ENCODE results near the gene POLR3E.

POLR3E gene

DNA sequence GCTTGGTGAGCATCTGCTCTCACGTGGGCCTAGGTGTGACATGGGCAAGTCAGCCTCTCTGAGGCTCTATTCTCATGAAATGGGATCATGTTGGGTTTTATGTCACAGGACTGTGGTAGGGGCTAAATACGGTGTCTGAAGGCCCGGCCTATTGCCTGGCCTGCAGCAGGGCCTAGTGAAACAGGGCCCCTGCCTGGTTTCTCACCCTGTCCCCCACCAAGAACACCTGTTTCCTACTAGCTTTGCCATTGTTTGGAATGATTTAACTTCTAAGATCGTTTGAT, 29.1 kb downstream of the POLR3E start:
- no peak overlapping the region for H3K4me3 ChIP-seq (ENCODE audit: low read length)
- no peak for DNase-seq (ENCODE audit: low read depth)
- TF ChIP-seq, protein P1, sequence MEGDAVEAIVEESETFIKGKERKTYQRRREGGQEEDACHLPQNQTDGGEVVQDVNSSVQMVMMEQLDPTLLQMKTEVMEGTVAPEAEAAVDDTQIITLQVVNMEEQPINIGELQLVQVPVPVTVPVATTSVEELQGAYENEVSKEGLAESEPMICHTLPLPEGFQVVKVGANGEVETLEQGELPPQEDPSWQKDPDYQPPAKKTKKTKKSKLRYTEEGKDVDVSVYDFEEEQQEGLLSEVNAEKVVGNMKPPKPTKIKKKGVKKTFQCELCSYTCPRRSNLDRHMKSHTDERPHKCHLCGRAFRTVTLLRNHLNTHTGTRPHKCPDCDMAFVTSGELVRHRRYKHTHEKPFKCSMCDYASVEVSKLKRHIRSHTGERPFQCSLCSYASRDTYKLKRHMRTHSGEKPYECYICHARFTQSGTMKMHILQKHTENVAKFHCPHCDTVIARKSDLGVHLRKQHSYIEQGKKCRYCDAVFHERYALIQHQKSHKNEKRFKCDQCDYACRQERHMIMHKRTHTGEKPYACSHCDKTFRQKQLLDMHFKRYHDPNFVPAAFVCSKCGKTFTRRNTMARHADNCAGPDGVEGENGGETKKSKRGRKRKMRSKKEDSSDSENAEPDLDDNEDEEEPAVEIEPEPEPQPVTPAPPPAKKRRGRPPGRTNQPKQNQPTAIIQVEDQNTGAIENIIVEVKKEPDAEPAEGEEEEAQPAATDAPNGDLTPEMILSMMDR (IDR thresholded peaks at IDR 0.05; ENCODE audit: insufficient read depth, low read depth, low read length, missing control alignments), result no peak

DNA sequence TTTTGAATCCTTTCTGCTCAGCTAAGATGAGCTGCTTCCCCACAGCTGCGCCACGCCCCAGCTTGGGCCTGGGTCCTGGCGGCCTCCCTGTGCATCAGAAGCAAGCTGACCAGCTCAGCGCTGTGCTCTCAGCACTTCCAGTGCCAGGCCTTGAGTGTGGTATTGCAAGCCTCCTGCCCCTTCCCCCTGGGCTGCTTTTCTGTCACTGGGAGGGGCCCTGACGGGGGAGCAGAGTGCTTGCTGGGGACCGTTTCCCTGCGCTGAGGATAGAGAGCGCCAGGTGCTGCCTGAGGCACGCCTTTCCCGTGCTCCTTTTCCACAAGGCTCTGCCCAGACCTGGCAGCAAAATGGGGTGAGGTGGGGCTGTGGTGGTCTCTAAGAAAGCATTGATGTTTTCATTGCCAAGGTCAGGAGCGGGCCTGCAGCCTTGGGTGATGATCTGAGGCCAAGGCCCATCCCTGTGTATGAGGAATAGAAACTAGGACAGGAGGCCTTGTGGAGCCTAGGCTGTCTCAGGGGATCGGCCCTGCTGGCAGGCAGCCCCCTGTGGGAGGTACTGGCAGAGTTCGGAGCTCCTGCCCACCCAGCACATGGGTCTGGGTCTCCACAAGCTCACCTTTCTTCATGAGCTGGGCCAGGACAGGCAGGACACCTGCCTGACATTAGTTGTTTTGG, 29.7 kb downstream of the POLR3E start:
- TF ChIP-seq, protein P1 (IDR thresholded peaks at IDR 0.05; ENCODE audit: insufficient read depth, low read depth, low read length, missing control alignments), result no peak
- DNase-seq (ENCODE audit: low read depth), result no peak
- no peak overlapping the region for H3K4me3 ChIP-seq (ENCODE audit: low read length)

DNA sequence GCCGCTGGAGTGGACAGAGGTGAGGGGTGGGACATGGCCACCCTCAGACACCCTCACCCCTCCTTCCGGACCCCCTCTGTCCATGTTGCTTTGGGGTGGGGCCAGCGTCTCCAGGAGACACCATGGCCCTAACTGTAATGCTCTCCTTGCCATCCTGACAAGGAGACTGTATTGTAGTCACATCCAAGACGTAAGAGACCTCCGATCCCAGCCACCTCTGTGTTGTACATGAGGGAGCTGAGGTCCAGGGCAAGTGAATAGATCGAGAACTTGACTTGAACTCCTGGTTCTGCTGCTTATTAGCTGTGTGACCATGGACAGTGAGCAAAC, 30.2 kb downstream of the POLR3E start:
- no peak overlapping the region for H3K4me3 ChIP-seq (ENCODE audit: low read length)
- DNase-seq (ENCODE audit: low read depth), result no peak
- TF ChIP-seq, protein P1 (IDR thresholded peaks at IDR 0.05; ENCODE audit: insufficient read depth, low read depth, low read length, missing control alignments), result no peak

DNA sequence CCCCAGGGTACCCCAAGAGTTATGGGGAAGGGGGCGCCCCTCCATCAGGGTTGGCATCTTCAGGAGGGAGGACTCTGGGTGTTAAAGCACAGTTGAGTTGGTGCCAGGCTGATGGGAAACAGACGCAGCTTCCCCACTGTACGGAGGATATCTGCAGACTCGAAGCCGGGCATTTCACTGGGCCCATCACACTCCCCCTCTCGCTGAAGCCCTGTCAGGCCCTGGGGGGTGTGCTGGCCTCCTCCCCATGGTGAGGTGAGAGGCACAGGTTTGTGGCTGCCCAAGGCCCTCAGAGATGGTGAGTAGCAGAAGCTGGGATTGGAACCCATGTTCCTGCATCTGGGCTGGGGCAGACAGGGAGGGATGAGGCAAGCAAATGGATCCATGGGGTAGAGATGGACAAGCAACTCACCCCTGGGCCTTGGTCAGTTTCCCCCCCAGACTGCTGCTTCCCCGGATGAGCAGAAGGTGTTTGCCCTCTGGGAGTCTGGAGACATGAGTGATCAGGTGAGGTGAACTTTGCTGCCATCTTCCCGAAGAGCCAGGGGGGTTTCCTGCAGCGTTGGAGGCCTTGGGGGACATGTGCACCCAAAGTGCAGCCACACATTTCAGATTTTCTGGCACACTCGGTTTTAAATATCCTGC, 31.0 kb downstream of the POLR3E start:
- H3K4me3 ChIP-seq (ENCODE audit: low read length), result no peak overlapping the region
- DNase-seq (ENCODE audit: low read depth), result no peak
- TF ChIP-seq, protein P1 (IDR thresholded peaks at IDR 0.05; ENCODE audit: insufficient read depth, low read depth, low read length, missing control alignments), result no peak

DNA sequence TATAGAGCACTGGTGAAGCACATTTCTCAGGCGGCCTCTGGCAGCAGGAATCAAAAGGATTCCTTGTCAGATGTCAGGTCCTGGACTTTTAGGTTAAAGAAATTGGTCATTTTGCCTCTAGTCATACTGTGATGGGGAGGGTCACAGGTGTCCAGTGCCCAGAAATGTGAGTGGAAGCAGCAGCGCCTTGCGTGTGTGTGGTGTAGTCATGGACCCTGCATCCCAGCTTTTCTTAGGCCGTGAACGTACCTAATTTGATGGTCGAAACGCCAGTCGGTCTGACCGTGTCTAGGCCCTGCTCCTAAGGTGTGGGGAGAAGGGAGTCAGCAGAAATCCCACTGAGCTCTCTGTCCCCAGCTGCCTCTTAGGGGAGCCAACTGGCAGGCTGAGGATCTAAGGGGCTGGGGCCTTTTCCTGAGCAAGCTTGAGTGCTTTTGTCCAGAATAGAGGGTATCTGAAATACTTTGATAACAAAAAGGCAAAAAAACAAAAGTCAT, 32.0 kb downstream of the POLR3E start:
- no peak for DNase-seq (ENCODE audit: low read depth)
- TF ChIP-seq, protein P1 (IDR thresholded peaks at IDR 0.05; ENCODE audit: insufficient read depth, low read depth, low read length, missing control alignments), result no peak
- H3K4me3 ChIP-seq (ENCODE audit: low read length), result no peak overlapping the region

DNA sequence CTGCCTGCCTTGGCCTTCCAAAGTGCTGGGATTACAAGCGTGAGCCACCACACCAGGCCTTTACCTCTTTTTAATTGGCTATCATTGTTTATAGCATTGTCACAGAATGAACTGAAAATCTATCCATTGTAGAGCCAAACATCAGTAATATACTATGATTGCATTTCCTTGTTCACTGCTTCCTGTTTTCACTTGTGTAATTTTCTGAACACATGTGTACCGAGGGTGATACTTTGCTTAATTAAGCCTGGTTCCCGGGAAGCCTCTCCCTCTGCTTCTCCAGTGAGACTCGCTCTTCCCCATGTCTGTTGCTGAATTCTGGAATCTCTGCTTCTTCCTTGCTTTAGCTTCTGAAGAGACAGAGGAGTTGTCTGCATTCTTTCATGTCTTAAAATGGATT, 33.1 kb downstream of the POLR3E start:
- TF ChIP-seq, protein P1 (IDR thresholded peaks at IDR 0.05; ENCODE audit: insufficient read depth, low read depth, low read length, missing control alignments), result no peak
- H3K4me3 ChIP-seq (ENCODE audit: low read length), result no peak overlapping the region
- DNase-seq (ENCODE audit: low read depth), result no peak
